Muscle of back (tissue), 13 donors: ENCODE results near the gene KCNJ1. TPM values are rescaled to one million over a fixed set of nuclear protein-coding genes. Genes with fewer than 3 reads are reported as not detected.

Source experiments
- DNase-seq, 3 donors: peaks; one replicate each; pipeline versions ENCODE4 v3.0.0 to v3.0.0-alpha.2; 2013
- long read RNA-seq, 9 donors: transcript quantifications; one replicate each; lab custom pipeline, GENCODE V29; 2026
- polyA plus RNA-seq, 10 donors: library from polyadenylated mRNA; unstranded; fragments of 120-200 nt; gene quantifications; one replicate each; pipeline ENCODE4 v1.2.1, GENCODE V29; 2013; ENCODE audit not compliant: insufficient read length in 10 of 10

KCNJ1 gene
- polyA plus RNA-seq = under 1 TPM in 8 of 10 donors, not detected in 2; 0.07 to 0.55 (median 0.23) TPM
- long read RNA-seq, donor 1 = 0 reads
- long read RNA-seq, donor 2 = 0 reads
- long read RNA-seq, donor 3 = 0 reads
- long read RNA-seq, donor 4 = 0 reads
- long read RNA-seq, donor 5 = 0 reads
- long read RNA-seq, donor 6 = 0 reads
- long read RNA-seq, donor 7 = 0 reads
- long read RNA-seq, donor 8 = 0 reads
- long read RNA-seq, donor 9 = 0 reads

- no peak for DNase-seq
Observed at GRCh38 chr11:128867277-128867676, at the start of gene KCNJ1. TSS of gene KCNJ1 (minus strand) at chr11:128867296. CDS start at chr11:128840243, 27,053 bp downstream.

GRCh38 chr11:128916681-128917080 is 49.6 kb upstream of the KCNJ1 start:
- no peak for DNase-seq

GRCh38 chr11:128916037-128916572 is 49.0 kb upstream of the KCNJ1 start:
- DNase-seq = no peak

GRCh38 chr11:128915149-128915521 is 48.0 kb upstream of the KCNJ1 start:
- no peak for DNase-seq

GRCh38 chr11:128914216-128915148 is 47.4 kb upstream of the KCNJ1 start:
- DNase-seq = no peak

GRCh38 chr11:128913806-128914205 is 46.7 kb upstream of the KCNJ1 start:
- DNase-seq = no peak

- no peak for DNase-seq
Observed at GRCh38 chr11:128911701-128912100, 44.6 kb upstream of the KCNJ1 start.

- DNase-seq = no peak
Observed at GRCh38 chr11:128911239-128911638, 44.1 kb upstream of the KCNJ1 start.

GRCh38 chr11:128910576-128910975 is 43.5 kb upstream of the KCNJ1 start:
- no peak for DNase-seq

- DNase-seq = no peak
Observed at GRCh38 chr11:128909438-128910125, 42.5 kb upstream of the KCNJ1 start.

- peak in 1 of 3 donors; percentile 60 for DNase-seq
Observed at GRCh38 chr11:128908391-128909246, 41.5 kb upstream of the KCNJ1 start.

GRCh38 chr11:128907585-128907984 is 40.5 kb upstream of the KCNJ1 start:
- no peak for DNase-seq

GRCh38 chr11:128906185-128907050 is 39.3 kb upstream of the KCNJ1 start:
- no peak for DNase-seq

- DNase-seq = peak in 2 of 3 donors; percentile 34 to 75
Observed at GRCh38 chr11:128905345-128906184, 38.5 kb upstream of the KCNJ1 start.

- peak in 2 of 3 donors; percentile 22 to 73 for DNase-seq
Observed at GRCh38 chr11:128904656-128905344, 37.7 kb upstream of the KCNJ1 start.

- no peak for DNase-seq
Observed at GRCh38 chr11:128904303-128904655, 37.2 kb upstream of the KCNJ1 start.

- DNase-seq = peak in 1 of 3 donors; percentile 45
Observed at GRCh38 chr11:128903248-128904061, 36.4 kb upstream of the KCNJ1 start.
